Cardiac muscle cell (in vitro differentiated cells and primary cell): ENCODE results near the gene TCF3. TPM values are rescaled to one million over a fixed set of nuclear protein-coding genes. Genes with fewer than 3 reads are reported as not detected.

Experiments used
- DNase-seq, 2 donors: peaks; one replicate each; pipeline versions ENCODE4 v3.0.0 to v3.0.0-alpha.2; 2010 to 2017; ENCODE audit warnings: low read depth in 1 of 2, low spot score in 1 of 2
- H3K27ac ChIP-seq: fragments of 200-600 bp; sonication (generic); 2 replicates; pipeline ENCODE4 v1.5.1; 2016
- H3K27me3 ChIP-seq: fragments of 200-600 bp; sonication (generic); 2 replicates; pipeline ENCODE4 v1.6.0; 2016; ENCODE audit warnings: control low read depth
- H3K36me3 ChIP-seq: fragments of 200-600 bp; sonication (generic); 2 replicates; pipeline ENCODE4 v1.5.1; 2016; ENCODE audit warnings: control low read depth
- H3K4me1 ChIP-seq: fragments of 200-600 bp; sonication (generic); 2 replicates; pipeline ENCODE4 v1.8.1; 2017; ENCODE audit warnings: low read depth, mild to moderate bottlenecking, mixed run types
- H3K4me3 ChIP-seq: fragments of 200-600 bp; sonication (generic); 2 replicates; pipeline ENCODE4 v1.5.1; 2016; ENCODE audit warnings: mild to moderate bottlenecking
- H3K9me3 ChIP-seq: fragments of 200-600 bp; sonication (generic); 2 replicates; pipeline ENCODE4 v1.5.1; 2017; ENCODE audit warnings: low read depth, mild to moderate bottlenecking, control low read depth
- CTCF ChIP-seq: IDR thresholded peaks from 2 replicates; pipeline ENCODE4 v1.5.1; 2012; ENCODE audit warnings: low read depth, mild to moderate bottlenecking, low read length
- polyA plus RNA-seq: library from polyadenylated mRNA; unstranded; fragments of >200 nt; fragmentation: Nextera tagmentation; extraction: Ambion mirVana; gene quantifications from 2 replicates; pipeline ENCODE4 v1.2.1, GENCODE V29; 2016
- total RNA-seq: library from RNA; depleted of rRNA; stranded (reverse); fragments of >200 nt; gene quantifications from 2 replicates; pipeline ENCODE4 v1.2.3, GENCODE V29; 2016

TCF3 gene
- total and polyA plus RNA-seq, 2 experiments from 2014 or later: 110 to 281 TPM

- Histone ChIP-seq H3K27ac (no peak overlapping the region), H3K9me3 (no peaks in the 10 kb centered on the region), H3K27me3 (no peaks in the 10 kb centered on the region), H3K36me3 (peaks cover 5% of the 10 kb centered on the region), H3K4me1 (no peaks in the 10 kb centered on the region), H3K4me3 (no peak overlapping the region)
- DNase-seq: no peak
- no peak for TF ChIP-seq CTCF
These were observed 25.9 kb downstream of the TCF3 start for GRCh38 chr19:1626417-1627010.

DNA sequence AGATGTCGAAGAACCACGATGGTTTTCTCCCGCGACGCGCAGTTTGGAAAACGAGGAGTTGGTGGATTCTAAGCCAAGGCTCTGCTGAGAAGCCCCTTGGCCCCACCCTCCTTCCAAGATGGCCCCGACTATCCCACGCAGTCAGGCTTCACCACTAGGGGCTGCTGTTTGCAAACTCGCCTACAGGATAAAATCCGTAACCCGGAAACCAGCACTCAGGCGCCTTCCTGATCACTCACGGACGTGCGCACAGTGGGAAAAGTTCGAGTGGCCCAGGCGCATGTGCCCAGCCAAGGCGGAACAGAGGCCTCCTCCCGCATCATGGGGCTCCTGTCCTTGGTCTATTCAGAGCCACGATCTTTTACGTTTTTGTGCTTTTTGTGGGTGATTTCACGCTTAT lies 28.0 kb downstream of the TCF3 start:
- peak; percentile 45 to 67 for DNase-seq
- Histone ChIP-seq H3K4me3 (no peak overlapping the region), H3K9me3 (no peaks in the 10 kb centered on the region), H3K36me3 (peaks cover 8% of the 10 kb centered on the region), H3K27ac (no peak overlapping the region), H3K4me1 (no peaks in the 10 kb centered on the region), H3K27me3 (no peaks in the 10 kb centered on the region)
- TF ChIP-seq CTCF: peak; percentile 65

- H3K27me3 ChIP-seq: no peaks in the 10 kb centered on the region
- no peaks in the 10 kb centered on the region for H3K9me3 ChIP-seq
- no peak overlapping the region for H3K27ac ChIP-seq
- H3K36me3 ChIP-seq: peaks cover 11% of the 10 kb centered on the region
- DNase-seq: no peak
- H3K4me1 ChIP-seq: no peaks in the 10 kb centered on the region
- no peak overlapping the region for H3K4me3 ChIP-seq
- TF ChIP-seq CTCF: no peak
These were observed 29.9 kb downstream of the TCF3 start for GRCh38 chr19:1622541-1622940.

DNA sequence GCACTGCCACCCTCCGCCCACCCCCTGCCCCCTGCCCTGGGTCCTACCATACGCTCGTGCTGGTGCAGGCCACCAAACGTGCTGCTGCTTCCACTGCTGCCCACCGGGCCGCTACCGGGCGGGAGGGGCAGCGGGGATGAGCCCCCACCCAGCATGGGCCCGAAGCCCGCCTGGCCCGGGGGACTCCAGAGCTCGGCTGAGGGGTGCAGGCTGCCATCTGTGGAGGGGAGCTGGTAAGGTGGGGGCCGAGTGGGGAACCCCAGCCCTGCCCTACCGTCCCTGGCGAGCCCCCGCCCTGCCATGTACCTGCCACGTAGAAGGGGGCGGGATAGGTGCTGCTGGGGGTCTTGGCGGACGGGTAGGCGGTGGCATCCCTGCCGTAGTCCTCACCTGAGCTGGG lies 30.4 kb downstream of the TCF3 start:
- TF ChIP-seq CTCF: no peak
- no peak for DNase-seq
- no peak overlapping the region for H3K4me3 ChIP-seq
- no peaks in the 10 kb centered on the region for H3K9me3 ChIP-seq
- H3K27me3 ChIP-seq: no peaks in the 10 kb centered on the region
- no peak overlapping the region for H3K27ac ChIP-seq
- H3K36me3 ChIP-seq: peaks cover 11% of the 10 kb centered on the region
- no peaks in the 10 kb centered on the region for H3K4me1 ChIP-seq

GRCh38 chr19:1621574-1621973 lies 30.8 kb downstream of the TCF3 start:
- H3K36me3 ChIP-seq: peaks cover 11% of the 10 kb centered on the region

More at GRCh38 chr19:1621574-1621973, 30.8 kb downstream of the TCF3 start:
- TF ChIP-seq CTCF: no peak
- H3K4me3 ChIP-seq: no peak overlapping the region
- no peak for DNase-seq
- no peak overlapping the region for H3K27ac ChIP-seq
- H3K4me1 ChIP-seq: no peaks in the 10 kb centered on the region
- no peaks in the 10 kb centered on the region for H3K27me3 ChIP-seq
- H3K9me3 ChIP-seq: no peaks in the 10 kb centered on the region
